ENCODE results near the gene OR52E1.

OR52E1 gene

DNA sequence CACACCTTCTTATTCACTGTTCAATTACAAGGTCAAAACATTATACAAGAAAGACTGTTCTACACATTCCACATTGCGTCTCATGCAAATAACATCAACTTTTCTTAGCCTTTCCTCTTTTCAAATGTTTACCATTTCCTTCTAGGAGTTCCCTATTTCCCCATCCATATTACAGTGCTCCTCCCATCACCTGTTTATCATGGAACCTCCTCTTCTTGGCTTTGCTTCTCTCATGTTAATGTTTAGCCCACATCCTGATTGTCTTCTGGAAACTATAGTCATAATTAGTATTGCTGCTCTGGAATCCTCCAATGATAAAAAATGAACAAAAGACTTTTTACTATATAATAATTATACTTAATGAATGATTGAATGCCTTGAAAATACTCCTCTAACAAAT lies 21.3 kb downstream of the OR52E1 start:
- TF ChIP-seq GATA2 (IDR thresholded peaks at IDR 0.05; ENCODE audit: low read depth, low read length) (no peak), GATA3 (IDR thresholded peaks at IDR 0.05; ENCODE audit: low read depth, low read length) (no peak)

DNA sequence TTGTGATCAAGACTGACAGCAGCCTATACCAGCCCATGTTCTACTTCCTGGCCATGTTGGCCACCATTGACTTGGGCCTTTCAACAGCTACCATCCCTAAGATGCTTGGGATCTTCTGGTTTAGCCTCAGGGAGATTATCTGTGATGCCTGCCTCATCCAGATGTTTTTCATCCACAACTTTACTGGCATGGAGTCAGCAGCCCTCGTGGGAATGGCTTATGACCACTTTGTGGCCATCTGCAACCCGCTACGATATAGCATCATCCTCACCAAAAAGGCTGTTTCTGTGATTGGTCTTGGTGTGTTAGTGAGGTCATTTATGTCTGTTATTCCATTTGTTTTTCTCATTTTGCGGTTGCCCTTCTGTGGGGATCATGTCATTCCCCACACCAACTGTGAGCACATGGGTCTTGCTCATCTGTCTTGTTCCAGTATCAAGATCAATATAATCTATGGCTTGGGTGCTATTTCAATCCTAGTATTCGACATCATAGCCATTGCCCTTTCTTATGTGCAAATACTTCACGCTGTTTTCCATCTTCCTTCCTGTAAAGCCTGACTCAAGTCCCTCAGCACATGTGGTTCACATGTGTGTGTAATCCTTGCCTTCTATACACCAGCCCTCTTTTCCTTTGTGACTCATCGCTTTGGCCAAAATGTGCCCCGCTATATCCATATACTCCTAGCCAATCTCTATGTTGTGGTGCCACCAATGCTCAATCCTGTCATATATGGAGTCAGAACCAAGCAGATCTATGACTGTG lies 23.6 kb downstream of the OR52E1 start:
- TF ChIP-seq GATA2 (IDR thresholded peaks at IDR 0.05; ENCODE audit: low read depth, low read length) (no peak), GATA3 (IDR thresholded peaks at IDR 0.05; ENCODE audit: low read depth, low read length) (no peak)

DNA sequence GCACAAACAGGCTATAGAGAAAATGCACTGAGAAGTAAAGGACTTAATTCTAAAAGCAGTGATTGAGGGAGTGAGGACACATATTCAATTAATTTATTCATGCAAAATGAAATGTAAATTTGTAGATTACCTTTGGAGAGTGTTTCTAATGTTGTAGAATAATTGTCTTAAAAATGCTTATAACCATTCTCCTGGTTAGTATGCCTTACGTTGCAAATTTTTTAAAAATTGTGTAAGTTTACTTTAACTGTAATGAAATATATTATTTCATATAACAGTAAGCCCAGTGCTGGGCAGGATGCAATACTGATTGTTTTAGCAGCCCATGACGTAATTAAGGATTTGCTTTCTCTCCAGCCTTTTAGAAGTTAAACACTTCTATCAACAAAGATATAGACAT lies 26.6 kb downstream of the OR52E1 start:
- TF ChIP-seq GATA3 (IDR thresholded peaks at IDR 0.05; ENCODE audit: low read depth, low read length) = no peak
- no peak for TF ChIP-seq GATA2 (IDR thresholded peaks at IDR 0.05; ENCODE audit: low read depth, low read length)

DNA sequence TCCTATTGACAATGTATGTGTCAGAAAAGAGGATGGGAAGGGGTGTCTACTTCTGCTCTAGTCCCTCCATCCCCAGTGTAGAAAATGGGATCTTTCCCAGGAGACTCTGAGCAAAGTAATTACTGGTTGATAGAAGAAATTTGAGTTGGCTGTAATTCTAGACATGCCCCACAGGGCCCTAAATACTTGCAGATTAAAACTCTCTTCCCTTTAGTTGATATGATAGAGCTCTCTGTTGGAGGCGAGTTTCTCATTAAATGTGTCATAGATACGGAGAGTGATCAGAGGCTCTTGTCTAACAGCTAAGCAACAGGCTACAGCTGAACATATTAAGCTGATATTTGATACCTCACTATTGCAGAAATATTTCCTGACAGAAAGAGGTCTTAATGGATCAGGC lies 32.9 kb downstream of the OR52E1 start:
- TF ChIP-seq GATA3 (IDR thresholded peaks at IDR 0.05; ENCODE audit: low read depth, low read length) (no peak), GATA2 (IDR thresholded peaks at IDR 0.05; ENCODE audit: low read depth, low read length) (no peak)

DNA sequence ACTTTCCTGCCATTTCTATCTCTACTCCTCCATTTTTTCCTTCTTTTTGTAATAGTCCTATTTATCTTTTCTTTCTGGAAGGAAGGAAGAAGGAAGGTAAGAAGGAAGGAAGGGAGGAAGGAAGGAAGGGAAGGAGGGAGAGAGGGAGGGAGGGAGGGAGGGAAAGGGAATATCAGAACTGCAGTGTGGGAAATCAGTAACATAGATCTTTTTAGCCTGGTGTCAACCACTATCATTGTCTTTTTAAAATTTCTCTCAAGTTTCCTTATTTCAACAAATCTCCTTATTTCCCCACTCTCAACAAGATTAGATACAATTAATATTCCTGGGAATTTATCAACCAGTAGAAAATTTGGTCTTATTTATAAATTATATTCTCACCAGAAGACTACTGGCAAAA lies 33.7 kb downstream of the OR52E1 start:
- TF ChIP-seq GATA3 (IDR thresholded peaks at IDR 0.05; ENCODE audit: low read depth, low read length) = no peak
- TF ChIP-seq GATA2 (IDR thresholded peaks at IDR 0.05; ENCODE audit: low read depth, low read length) = no peak

DNA sequence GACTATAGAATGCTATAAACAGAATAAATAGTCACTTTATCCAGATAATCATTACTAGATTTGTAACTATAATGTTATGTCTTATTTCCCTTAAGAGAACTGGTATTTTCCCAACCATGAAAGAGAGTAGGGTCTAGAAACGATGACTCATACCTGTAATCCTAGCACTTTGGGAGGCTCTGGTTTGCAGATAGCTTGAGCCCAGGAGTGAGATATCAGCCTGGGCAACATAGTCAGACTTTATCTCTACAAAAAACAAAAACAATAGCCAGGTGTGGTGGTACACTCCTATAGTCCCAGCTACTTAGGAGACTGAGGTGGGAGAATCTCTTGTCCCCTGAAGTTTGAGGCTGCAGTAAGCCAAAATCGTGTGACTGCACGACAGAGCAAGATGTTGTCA lies 37.9 kb downstream of the OR52E1 start:
- TF ChIP-seq GATA3 (IDR thresholded peaks at IDR 0.05; ENCODE audit: low read depth, low read length) (no peak), GATA2 (IDR thresholded peaks at IDR 0.05; ENCODE audit: low read depth, low read length) (no peak)

DNA sequence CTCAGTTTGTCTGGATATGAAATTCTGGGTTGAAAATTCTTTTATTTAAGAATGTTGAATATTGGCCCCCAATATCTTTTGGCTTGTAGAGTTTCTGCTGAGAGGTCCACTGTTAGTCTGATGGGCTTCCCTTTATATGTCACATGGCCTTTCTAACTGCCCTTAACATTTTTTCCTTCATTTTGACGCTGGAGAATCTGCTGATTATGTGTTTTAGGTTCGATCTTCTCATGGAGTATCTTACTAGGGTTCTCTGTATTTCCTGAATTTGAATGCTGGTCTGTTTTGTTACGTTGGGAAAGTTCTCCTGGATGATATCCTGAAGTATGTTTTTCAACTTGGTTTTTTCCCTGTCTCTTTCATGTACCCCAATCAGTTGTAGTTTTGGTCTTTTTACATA lies 46.0 kb downstream of the OR52E1 start:
- TF ChIP-seq GATA3 (IDR thresholded peaks at IDR 0.05; ENCODE audit: low read depth, low read length) (no peak), GATA2 (IDR thresholded peaks at IDR 0.05; ENCODE audit: low read depth, low read length) (no peak)

DNA sequence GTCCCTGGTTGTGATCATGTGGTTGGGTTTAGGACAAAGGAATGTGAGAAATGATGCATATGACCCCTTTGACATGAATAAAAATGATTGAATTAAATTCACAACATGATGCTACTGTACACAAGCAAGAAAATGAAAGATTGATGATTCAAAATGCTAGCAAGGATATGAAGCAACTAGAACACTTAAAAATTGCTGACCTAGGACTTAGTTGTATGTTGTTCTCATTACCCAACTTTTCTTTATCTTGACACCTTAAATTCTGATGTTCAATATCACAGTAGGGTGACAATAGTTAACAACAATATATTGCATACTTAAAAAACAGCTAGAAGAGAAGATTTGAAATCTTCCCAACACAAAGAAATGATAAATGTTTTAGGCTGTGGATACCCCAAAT lies 48.2 kb downstream of the OR52E1 start:
- TF ChIP-seq GATA2 (IDR thresholded peaks at IDR 0.05; ENCODE audit: low read depth, low read length) (no peak), GATA3 (IDR thresholded peaks at IDR 0.05; ENCODE audit: low read depth, low read length) (no peak)

DNA sequence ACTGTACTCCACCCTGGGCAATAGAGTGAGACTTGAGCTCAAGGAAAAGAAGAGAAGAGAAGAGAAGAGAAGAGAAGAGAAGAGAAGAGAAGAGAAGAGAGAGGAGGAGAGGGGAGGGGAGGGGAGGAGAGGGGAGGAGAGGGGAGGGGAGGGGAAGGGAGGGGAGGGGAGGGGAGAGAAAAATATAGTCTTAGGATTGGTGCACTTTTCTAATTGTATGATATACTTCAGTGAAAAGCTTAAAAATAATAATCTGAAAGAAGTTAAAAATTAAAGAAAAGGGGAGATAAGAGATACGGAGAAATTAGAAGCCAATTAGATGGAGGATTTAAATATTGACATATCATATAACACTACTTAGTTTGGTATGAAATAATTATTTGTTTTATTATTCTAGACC lies 49.5 kb downstream of the OR52E1 start:
- TF ChIP-seq GATA3 (IDR thresholded peaks at IDR 0.05; ENCODE audit: low read depth, low read length) (no peak), GATA2 (IDR thresholded peaks at IDR 0.05; ENCODE audit: low read depth, low read length) (no peak)
